GM11168 (cell line): Measurements from ENCODE around the gene CELSR1.

ENCODE experiments used
- in situ Hi-C: fragments of 300-500 bp; cut with MboI; formaldehyde crosslinking; loops from one replicate; pipeline ENCODE4 v1.12.0; 2022; ENCODE audit warnings: low sequenced_read_pairs; ENCODE audit not compliant: unreplicated experiment

CELSR1 gene

DNA sequence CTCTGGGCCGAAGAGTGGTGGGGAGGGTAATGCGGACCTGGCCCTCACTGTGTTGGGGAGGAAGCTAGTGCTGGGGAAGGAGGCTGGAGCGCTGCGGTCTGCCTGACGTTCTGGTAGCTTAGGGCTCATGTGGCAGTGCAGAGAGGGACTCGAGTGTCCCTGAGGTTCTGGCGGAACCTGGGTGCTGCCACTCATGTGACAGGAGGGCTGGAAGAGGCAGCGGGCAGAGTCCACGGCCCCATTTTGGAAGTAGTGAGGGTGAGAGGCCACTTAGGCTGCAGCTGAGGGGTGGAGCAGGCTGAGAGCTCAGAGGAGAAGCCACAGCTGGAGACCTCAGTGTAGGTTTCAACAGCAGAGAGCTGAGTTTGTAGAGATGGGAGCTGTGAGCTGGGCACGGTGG, 218.1 kb downstream of the CELSR1 start:
- in situ Hi-C loops, result loop anchor here (10.0 kb wide), 1 partner anchor 315 kb away; no protein-coding TSS in a partner anchor

DNA sequence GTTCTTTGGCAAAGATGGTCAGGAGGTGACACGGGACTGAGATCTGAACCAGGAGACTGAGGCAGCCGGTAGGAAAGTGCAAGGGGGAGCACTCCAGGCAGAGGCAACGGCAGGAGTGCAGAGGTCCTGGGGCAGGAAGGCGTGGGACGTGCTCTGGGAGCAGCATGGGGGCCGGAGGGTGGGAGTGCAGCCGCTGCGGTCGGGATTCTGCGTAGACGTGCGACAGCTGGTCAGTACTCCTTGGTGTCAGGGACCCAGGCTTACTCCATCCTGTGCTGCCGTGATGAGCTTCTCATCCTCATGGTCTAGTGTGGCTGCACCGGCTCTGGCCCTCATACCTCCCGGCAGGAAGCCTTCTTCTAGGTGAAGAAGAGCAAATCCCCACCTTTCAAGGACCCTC, 218.8 kb downstream of the CELSR1 start:
- in situ Hi-C loops, result loop anchor here (10.0 kb wide), 1 partner anchor 314 kb away; no protein-coding TSS in a partner anchor

DNA sequence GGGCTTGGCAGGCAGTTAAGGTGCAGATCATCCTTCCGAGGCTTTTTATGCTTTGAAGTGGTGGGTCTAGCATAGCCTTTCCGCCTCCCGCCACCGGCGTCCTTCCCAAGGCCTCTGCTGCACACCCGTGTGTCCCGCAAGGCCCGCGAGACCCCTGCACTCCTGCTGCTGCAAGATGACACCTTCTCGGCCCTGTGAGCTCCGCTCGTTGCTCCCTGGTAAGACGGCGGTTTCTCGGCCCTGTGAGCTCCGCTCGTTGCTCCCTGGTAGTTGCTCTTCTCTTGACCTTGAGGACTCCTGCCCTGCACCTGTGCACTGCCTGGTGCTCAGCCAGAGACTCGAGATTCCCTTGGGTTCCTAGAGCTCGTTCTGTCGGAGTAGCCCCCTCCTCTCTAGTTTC, 219.8 kb downstream of the CELSR1 start:
- in situ Hi-C loops, result loop anchor here (10.0 kb wide), 1 partner anchor 313 kb away; no protein-coding TSS in a partner anchor

DNA sequence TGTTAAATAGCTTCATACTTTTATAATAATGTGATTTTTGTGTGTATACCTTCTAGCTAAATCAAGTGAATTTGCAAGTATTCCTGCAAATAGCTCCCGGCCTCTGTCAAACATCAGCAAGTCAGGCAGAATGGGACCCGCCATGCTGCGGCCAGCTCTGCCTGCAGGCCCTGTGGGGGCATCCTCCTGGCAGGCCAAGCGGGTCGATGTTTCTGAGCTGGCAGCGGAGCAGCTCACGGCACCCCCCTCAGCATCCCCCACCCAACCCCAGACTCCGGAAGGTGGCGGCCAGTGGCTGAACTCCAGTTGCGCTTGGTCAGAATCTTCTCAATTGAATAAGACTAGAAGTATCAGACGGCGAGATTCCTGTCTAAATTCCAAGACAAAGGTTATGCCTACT, 221.4 kb downstream of the CELSR1 start:
- in situ Hi-C loops, result loop anchor here (10.0 kb wide), 1 partner anchor 311 kb away; no protein-coding TSS in a partner anchor

DNA sequence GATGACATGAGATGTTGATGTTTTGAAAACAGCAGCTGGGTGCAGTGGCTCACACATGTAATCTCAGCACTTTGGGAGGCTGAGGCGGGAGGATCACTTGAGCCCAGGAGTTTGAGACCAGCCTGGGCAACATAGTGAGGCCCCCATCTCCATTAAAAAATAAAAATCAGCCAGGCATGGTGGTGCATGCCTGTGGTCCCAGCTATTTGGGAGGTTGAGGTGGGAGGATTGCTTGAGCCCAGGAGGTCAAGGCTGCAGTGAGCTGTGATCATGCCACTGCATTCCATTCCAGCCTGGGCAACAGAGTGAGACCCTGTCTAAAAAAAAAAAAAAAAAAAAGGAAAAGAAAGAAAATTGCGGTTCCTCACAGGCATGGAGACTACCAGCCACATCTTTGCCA, 224.6 kb downstream of the CELSR1 start:
- in situ Hi-C loops, result loop anchor here (10.0 kb wide), 1 partner anchor 308 kb away; no protein-coding TSS in a partner anchor

DNA sequence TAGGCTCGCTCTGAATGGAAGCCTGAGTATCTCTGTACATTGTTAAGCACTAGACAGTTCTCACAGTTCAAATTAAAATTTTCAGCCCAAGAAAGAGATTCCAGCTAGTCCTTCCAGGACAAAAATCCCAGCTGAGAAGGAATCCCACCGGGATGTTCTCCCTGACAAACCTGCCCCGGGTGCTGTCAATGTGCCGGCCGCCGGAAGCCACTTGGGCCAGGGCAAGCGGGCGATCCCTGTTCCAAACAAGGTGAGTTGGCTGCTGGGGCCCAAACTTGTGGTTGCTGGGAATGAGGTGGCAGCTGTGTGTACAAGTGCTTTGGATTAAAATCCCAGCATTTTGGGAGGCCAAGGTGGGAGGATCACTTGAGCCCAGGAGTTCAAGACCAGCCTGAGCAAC, 225.4 kb downstream of the CELSR1 start:
- in situ Hi-C loops, result loop anchor here (10.0 kb wide), 1 partner anchor 307 kb away; no protein-coding TSS in a partner anchor
